ENCODE results near the gene COL25A1.
"Not testable (repeated sequence)": the region's sequence is repeated elsewhere in the genome, so short reads cannot be mapped to it uniquely, and the experiment has no call there.

COL25A1 gene

GRCh38 chr4:109119852-109120251 lies 182.6 kb downstream of the COL25A1 start:
- DNase-seq, result no peak

GRCh38 chr4:109118635-109119034 lies 183.8 kb downstream of the COL25A1 start:
- DNase-seq, result no peak

- DNase-seq, result no peak
These were observed 188.0 kb downstream of the COL25A1 start for GRCh38 chr4:109114501-109114900.

DNA sequence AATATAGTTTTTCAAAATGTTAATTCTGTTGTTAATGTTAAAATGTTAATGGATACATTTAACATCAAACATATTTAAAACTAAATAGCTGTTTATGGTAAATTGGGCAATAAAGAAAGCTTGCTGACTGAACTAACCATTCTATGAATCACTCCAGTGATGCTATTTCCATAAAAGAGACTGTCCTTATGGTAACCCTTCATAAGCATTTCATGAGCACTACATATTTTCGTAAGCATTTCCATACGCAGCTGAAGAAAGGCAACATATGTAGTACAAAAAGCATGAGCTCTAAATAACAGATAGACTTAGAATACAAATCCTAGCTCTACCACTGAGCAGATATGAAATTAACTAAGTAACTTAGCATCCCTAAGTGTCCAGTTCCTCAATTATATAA lies 188.9 kb downstream of the COL25A1 start:
- no peak for DNase-seq

GRCh38 chr4:109111031-109111430 lies 191.4 kb downstream of the COL25A1 start:
- no peak for DNase-seq

- DNase-seq, result not testable (repeated sequence)
These were observed 194.2 kb downstream of the COL25A1 start for GRCh38 chr4:109108215-109108614.

DNA sequence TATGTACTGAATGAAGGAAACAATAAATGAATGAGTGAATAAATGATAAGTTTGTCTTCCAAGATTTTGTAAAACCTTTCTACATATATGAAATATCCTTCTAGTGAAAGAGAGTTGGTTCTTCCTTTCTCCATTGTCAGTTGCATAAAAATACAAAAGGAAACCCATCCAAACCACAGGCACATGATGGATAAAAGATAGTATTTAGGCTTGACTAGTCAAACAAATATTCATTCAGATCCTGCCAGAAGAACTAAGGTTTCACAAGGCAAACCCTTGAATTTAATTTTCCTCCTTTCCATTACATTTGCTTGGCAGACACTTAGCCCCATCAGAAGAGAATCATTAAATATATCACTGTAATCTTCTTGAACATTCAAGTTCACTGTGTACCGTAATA lies 208.4 kb downstream of the COL25A1 start:
- no peak for DNase-seq

- no peak for DNase-seq
These were observed 210.6 kb downstream of the COL25A1 start for GRCh38 chr4:109091727-109092409.

DNA sequence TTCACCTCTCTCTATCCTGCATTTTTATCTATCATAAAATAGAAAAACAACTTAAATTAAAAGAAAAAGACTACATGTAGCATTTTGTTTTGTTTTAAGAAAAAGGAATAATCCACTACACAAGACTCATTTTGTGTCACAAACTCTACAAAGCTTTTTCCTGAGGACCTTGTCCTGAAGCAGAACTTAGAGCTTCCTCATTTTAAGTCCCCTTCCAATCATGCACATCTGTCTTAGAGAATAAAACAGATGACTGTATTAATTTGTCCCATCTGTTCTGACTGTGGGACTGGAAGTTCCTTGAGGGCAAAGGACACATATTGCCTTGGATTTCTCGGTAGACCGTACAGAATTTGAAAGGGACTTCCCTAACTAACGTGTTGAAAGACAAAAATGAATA lies 218.5 kb downstream of the COL25A1 start:
- DNase-seq, result no peak

DNA sequence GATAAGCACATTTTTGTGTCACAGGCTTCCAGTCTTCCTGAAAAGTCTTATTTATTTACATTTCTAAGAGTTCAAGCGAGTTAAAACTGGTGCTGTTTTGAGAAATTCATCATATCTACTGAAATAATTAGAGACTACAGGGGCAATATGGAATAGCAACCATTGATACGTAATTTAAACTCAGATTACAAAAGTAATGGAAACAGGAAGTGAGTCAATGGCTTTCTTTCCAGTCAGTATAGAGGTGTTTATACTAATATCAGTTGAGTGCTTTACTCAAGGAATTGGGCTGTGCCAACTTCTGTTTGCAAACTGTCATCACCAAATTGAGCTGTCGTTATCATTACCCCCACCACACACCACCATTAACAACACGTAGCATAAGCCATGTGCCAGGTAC lies 222.7 kb downstream of the COL25A1 start:
- DNase-seq, result peak; percentile 14

- DNase-seq, result no peak
These were observed 223.3 kb downstream of the COL25A1 start for GRCh38 chr4:109079201-109079600.

DNA sequence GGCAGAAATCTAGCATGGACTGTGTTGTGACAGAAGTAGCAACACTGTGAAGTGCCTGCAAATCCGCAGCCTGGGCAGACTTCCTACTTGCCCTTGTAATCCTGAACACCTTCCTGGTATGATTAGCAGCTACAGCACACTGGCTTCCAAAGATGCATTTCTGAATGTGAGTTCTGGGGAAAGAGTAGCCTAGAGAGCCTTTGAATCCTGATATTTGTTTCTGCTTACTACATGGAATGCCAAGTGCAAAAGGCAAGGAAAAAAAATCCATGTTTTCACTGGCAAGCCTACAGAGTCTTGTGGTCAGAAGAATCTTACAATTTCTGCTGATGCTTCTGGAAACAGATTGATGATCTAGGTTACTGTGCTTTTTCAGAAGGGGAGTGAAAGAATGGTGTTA lies 223.7 kb downstream of the COL25A1 start:
- no peak for DNase-seq

DNA sequence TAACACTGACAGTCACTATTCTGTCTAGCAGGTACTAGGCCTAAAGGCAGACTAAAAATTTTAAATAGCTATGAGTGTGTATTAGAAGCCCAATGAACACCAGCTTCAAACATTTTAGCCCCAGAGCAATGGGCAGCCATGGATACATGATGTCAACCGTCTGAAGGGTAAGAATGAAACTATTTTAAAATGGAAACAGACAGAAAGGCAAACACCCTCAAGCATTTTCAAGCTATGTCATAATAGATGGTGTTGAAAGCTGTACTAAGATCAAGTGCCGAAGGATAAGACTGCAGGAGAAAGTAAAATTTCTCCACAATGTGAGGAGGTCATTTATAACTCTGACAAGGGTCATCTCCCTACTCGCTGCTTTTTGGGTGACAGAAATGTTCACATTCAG lies 225.0 kb downstream of the COL25A1 start:
- DNase-seq, result no peak

DNA sequence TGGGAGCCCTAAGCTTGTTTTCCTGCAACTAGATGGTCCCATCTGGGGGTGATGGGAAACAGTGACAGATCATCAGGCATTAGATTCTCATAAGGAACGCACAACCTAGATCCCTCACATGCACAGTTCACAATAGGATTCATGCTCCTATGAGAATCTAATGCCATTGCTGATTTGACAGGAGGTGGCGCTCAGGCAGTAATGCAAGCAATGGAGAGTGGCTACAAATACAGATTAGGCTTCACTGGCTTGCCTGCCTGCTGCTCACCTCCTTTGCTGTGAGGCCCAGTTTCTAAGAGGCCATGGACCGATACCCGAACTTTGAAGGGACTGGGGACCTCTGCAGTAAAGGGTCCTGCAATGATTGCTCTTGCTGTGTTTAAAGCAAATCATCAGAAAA lies 225.7 kb downstream of the COL25A1 start:
- DNase-seq, result not testable (repeated sequence)

GRCh38 chr4:109075621-109076020 lies 226.8 kb downstream of the COL25A1 start:
- no peak for DNase-seq

DNA sequence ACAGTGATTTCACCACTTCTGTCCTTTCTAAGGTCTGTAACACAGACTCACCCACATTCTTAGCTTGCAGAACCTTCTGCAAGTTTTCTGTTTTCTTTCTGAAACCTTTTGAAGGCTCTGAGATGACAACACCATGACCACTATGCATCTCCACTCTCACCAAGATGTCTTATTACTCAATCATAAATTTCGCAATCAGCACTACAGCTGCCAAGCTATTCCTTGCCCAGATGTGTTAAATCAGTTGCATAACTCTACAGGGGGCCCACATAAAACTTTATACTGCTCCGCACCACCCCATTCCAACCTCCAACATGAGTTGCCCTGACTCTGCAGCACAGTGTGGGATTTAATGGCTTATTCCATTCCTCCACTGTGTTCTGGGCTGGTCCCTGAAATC lies 229.9 kb downstream of the COL25A1 start:
- peak; percentile 34 for DNase-seq

- DNase-seq, result not testable (repeated sequence)
These were observed 231.8 kb downstream of the COL25A1 start for GRCh38 chr4:109070677-109071076.

- no peak for DNase-seq
These were observed 234.8 kb downstream of the COL25A1 start for GRCh38 chr4:109067508-109068235.

- DNase-seq, result no peak
These were observed 237.5 kb downstream of the COL25A1 start for GRCh38 chr4:109065006-109065405.

GRCh38 chr4:109053257-109053656 lies 249.2 kb downstream of the COL25A1 start:
- no peak for DNase-seq

- no peak for DNase-seq
These were observed 249.6 kb downstream of the COL25A1 start for GRCh38 chr4:109052821-109053220.

DNA sequence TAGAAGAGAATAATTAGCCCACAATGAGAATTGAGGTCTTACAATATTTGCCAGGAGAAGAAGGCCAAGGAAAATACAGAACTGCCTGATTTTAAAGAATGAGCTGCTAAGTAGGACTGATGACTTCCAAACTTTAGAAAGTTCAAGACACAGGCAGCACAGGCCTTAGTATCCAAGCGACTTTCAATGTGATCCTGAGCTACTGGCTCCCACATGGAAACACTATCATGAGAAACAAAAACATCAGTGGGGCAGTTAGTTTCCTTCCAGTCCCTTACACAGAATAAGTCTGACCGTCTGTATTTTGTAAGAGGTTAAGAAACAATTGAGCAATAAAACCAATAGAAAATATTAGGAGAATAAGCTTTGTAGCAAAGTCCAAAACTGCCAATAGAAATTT lies 251.4 kb downstream of the COL25A1 start:
- no peak for DNase-seq

DNA sequence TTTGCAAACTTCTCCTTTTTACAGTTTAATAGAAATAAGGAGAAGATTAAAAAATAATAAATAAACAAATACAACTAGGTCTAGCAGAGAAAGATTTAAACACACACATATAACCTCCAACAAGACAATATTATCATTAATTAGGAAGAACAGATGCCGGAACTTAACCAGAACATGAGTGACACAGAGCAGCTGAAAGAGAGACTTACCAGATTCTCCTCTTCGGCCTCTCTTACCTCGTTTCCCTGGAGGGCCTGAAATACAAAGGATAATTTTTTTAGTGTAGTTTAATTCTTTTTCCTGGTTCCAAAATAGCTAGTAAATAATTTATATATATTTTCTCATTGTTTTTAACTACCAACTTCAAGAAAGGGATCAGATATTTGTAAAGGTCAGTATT lies 252.5 kb downstream of the COL25A1 start:
- no peak for DNase-seq

GRCh38 chr4:109046471-109047201 lies 255.8 kb downstream of the COL25A1 start:
- no peak for DNase-seq
